ENCODE data around the gene GRM1. TPM values are rescaled to one million over a fixed set of nuclear protein-coding genes. Genes with fewer than 3 reads are reported as not detected.

GRM1 gene
- polyA plus RNA-seq, 2 of the 4 experiments (the other 2 are of a cell fraction): 0.04 TPM; not detected in 1

DNA sequence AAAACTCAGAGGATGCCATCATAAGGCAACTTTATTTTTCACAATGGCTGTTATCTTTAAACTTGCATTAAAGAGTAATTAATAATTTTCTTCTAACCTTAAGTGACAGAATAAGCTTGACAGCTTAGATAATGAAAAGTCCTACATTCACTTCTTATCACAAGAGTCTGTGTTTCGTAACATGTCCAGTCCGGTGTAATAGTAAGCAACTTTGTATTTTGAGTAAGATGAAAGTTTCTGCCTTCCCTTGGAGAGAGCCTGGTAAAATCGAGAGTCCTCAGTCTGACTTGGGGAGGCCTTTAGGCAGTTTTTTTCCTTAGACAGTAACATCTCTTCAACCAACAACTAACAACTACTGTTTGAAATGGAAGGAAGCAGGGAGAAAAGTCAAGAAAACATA lies 195.6 kb downstream of the GRM1 start:
- ChIA-PET POLR2A (no interaction called here), CTCF (no interaction called here)
- no peaks in the 10 kb centered on the region for H3K4me1 ChIP-seq
- no peak overlapping the region for H3K27ac ChIP-seq
- no peak for DNase-seq (ENCODE audit: low read depth in 1 of 2, low spot score in 1 of 2)
- no peak overlapping the region for H3K4me2 ChIP-seq
- no peak for FAIRE-seq
- WGBS (ENCODE audit: missing lambda C conversion rate): 54% methylated on average over 3 of the region's 3 CpGs
- H3K9me3 ChIP-seq: no peaks in the 10 kb centered on the region
- no peak for ATAC-seq
- TF ChIP-seq HEYL (CRISPR knock-in tag; IDR thresholded peaks at IDR 0.05) (no peak), TFCP2L1 (CRISPR knock-in tag; IDR thresholded peaks at IDR 0.05) (no peak), RAD21 (conservative IDR thresholded peaks at IDR 0.05 in 1 of 2, IDR thresholded peaks at IDR 0.05 in 1 of 2) (no peak), KDM5A (IDR thresholded peaks at IDR 0.05) (no peak), CEBPB (IDR thresholded peaks at IDR 0.05) (no peak)
- TF ChIP-seq, protein P1, sequence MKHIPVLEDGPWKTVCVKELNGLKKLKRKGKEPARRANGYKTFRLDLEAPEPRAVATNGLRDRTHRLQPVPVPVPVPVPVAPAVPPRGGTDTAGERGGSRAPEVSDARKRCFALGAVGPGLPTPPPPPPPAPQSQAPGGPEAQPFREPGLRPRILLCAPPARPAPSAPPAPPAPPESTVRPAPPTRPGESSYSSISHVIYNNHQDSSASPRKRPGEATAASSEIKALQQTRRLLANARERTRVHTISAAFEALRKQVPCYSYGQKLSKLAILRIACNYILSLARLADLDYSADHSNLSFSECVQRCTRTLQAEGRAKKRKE (CRISPR knock-in tag; IDR thresholded peaks at IDR 0.05; ENCODE audit: low read depth): no peak
- TF ChIP-seq, protein P2, sequence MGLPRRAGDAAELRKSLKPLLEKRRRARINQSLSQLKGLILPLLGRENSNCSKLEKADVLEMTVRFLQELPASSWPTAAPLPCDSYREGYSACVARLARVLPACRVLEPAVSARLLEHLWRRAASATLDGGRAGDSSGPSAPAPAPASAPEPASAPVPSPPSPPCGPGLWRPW (IDR thresholded peaks at IDR 0.05): no peak
- no peak overlapping the region for H3K4me3 ChIP-seq

DNA sequence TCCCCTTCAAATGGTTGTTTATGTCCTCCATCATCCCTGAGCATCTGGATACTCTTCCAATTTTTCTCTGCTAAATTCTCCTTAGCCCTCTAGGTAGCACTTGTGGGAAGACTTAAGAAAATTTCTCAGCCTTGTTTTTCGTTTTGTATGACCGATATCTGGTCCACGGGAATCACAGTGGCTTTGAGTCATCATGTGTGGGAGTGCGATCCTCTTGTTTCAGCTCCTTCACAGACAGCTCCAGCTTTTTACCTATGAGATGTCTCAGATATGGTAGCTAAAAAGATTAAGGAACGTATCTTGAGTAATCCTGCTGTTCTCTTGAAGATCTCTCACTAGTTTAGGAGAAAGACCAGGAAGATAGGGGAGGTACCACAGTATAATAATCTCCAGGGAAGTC lies 196.1 kb downstream of the GRM1 start:
- no peak overlapping the region for H3K4me2 ChIP-seq
- DNase-seq (ENCODE audit: low read depth in 1 of 2, low spot score in 1 of 2) (no peak), FAIRE-seq (no peak), ATAC-seq (no peak)
- H3K27ac ChIP-seq: no peak overlapping the region
- H3K4me1 ChIP-seq: no peaks in the 10 kb centered on the region
- 32% methylated on average over 5 of the region's 5 CpGs for WGBS (ENCODE audit: missing lambda C conversion rate)
- TF ChIP-seq MYC (IDR thresholded peaks at IDR 0.05; ENCODE audit: borderline replicate concordance, low read length) (no peak), TFCP2L1 (CRISPR knock-in tag; IDR thresholded peaks at IDR 0.05) (no peak), ZSCAN20 (CRISPR knock-in tag; IDR thresholded peaks at IDR 0.05) (no peak), CHD4 (IDR thresholded peaks at IDR 0.05; ENCODE audit: borderline replicate concordance) (no peak), CEBPB (IDR thresholded peaks at IDR 0.05) (no peak), KDM5A (IDR thresholded peaks at IDR 0.05) (no peak), CHD2 (IDR thresholded peaks at IDR 0.05; ENCODE audit: low read length, partially characterized antibody) (no peak)
- H3K4me3 ChIP-seq: no peak overlapping the region
- ChIA-PET POLR2A (no interaction called here), CTCF (no interaction called here)
- no peaks in the 10 kb centered on the region for H3K9me3 ChIP-seq

DNA sequence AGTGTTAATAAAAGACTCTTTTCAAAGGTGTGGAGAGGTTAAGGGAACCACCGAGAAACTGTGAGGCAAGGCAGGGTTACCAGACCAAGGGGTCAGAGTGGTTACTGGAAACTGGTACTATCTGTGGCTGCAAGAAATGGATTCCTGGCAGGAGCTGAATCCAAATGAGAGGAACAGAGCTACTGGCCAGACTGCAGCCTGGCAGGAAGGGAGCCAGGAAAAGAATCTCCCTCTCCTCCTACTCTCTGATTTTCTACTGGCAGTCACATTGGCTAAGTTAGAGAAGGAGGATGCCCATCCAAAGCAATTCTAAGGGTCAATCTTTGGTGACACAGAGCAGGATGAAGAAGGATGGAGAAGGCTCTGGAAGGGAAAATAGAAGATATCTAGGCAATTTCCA lies 211.5 kb downstream of the GRM1 start:
- DNase-seq (ENCODE audit: low read depth in 1 of 2, low spot score in 1 of 2) (no peak), ATAC-seq (no peak), FAIRE-seq (no peak)
- Histone ChIP-seq H3K4me2 (no peak overlapping the region), H3K27ac (no peak overlapping the region), H3K4me3 (no peak overlapping the region), H3K9me3 (no peaks in the 10 kb centered on the region), H3K4me1 (no peaks in the 10 kb centered on the region)
- POLR2A ChIA-PET: no interaction called here
- CTCF ChIA-PET: no interaction called here
- TF ChIP-seq KDM5A (IDR thresholded peaks at IDR 0.05) (no peak), GATA3 (IDR thresholded peaks at IDR 0.05; ENCODE audit: borderline replicate concordance) (no peak), MYC (IDR thresholded peaks at IDR 0.05; ENCODE audit: borderline replicate concordance, low read length) (no peak), CHD2 (IDR thresholded peaks at IDR 0.05; ENCODE audit: low read length, partially characterized antibody) (no peak), NPAS2 (CRISPR knock-in tag; IDR thresholded peaks at IDR 0.05; ENCODE audit: borderline replicate concordance) (no peak), CEBPB (IDR thresholded peaks at IDR 0.05) (no peak), FOSL2 (IDR thresholded peaks at IDR 0.05) (no peak), FOSL2 (CRISPR knock-in tag; IDR thresholded peaks at IDR 0.05) (no peak), HOXB13 (CRISPR knock-in tag; IDR thresholded peaks at IDR 0.05; ENCODE audit: low read depth) (no peak), JUNB (IDR thresholded peaks at IDR 0.05) (no peak), CBX2 (IDR thresholded peaks at IDR 0.05; ENCODE audit: borderline replicate concordance, low read depth) (no peak), TP53 (CRISPR knock-in tag; IDR thresholded peaks at IDR 0.05) (no peak)
- TF ChIP-seq, protein P3, sequence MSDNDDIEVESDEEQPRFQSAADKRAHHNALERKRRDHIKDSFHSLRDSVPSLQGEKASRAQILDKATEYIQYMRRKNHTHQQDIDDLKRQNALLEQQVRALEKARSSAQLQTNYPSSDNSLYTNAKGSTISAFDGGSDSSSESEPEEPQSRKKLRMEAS (IDR thresholded peaks at IDR 0.05): no peak
- TF ChIP-seq, protein P4, sequence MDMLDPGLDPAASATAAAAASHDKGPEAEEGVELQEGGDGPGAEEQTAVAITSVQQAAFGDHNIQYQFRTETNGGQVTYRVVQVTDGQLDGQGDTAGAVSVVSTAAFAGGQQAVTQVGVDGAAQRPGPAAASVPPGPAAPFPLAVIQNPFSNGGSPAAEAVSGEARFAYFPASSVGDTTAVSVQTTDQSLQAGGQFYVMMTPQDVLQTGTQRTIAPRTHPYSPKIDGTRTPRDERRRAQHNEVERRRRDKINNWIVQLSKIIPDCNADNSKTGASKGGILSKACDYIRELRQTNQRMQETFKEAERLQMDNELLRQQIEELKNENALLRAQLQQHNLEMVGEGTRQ (IDR thresholded peaks at IDR 0.05): no peak
- TF ChIP-seq, protein P5, sequence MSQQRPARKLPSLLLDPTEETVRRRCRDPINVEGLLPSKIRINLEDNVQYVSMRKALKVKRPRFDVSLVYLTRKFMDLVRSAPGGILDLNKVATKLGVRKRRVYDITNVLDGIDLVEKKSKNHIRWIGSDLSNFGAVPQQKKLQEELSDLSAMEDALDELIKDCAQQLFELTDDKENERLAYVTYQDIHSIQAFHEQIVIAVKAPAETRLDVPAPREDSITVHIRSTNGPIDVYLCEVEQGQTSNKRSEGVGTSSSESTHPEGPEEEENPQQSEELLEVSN (IDR thresholded peaks at IDR 0.05; ENCODE audit: borderline replicate concordance, low read depth): no peak
- TF ChIP-seq, protein P6, sequence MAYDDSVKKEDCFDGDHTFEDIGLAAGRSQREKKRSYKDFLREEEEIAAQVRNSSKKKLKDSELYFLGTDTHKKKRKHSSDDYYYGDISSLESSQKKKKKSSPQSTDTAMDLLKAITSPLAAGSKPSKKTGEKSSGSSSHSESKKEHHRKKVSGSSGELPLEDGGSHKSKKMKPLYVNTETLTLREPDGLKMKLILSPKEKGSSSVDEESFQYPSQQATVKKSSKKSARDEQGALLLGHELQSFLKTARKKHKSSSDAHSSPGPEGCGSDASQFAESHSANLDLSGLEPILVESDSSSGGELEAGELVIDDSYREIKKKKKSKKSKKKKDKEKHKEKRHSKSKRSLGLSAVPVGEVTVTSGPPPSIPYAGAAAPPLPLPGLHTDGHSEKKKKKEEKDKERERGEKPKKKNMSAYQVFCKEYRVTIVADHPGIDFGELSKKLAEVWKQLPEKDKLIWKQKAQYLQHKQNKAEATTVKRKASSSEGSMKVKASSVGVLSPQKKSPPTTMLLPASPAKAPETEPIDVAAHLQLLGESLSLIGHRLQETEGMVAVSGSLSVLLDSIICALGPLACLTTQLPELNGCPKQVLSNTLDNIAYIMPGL (CRISPR knock-in tag; IDR thresholded peaks at IDR 0.05; ENCODE audit: borderline replicate concordance): no peak
- TF ChIP-seq, protein P7, sequence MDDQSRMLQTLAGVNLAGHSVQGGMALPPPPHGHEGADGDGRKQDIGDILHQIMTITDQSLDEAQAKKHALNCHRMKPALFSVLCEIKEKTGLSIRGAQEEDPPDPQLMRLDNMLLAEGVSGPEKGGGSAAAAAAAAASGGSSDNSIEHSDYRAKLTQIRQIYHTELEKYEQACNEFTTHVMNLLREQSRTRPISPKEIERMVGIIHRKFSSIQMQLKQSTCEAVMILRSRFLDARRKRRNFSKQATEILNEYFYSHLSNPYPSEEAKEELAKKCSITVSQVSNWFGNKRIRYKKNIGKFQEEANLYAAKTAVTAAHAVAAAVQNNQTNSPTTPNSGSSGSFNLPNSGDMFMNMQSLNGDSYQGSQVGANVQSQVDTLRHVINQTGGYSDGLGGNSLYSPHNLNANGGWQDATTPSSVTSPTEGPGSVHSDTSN (IDR thresholded peaks at IDR 0.05): no peak
- WGBS (ENCODE audit: missing lambda C conversion rate): 20% methylated on average over 1 of the region's 1 CpG

Data from A549 (cell line).